LNCaP clone FGC (cell line): ENCODE data around the gene S100PBP.
A peak's percentile ranks its signal among the peaks of the same experiment; 100 is the strongest.

Experiments used
- DNase-seq: peaks from one replicate; pipeline ENCODE4 v3.0.0-alpha.2; 2011; ENCODE audit warnings: low read depth
- H3K4me3 ChIP-seq: 2 replicates; pipeline ENCODE4 v1.5.1; 2011; ENCODE audit warnings: mild to moderate bottlenecking, low read depth, low read length, control low read depth
- CTCF ChIP-seq: IDR thresholded peaks from 2 replicates; pipeline ENCODE4 v1.5.1; 2012; ENCODE audit warnings: mild to moderate bottlenecking; ENCODE audit not compliant: control insufficient read depth, insufficient read depth; ENCODE audit errors: extremely low read depth

The S100PBP gene

GRCh38 chr1:32889731-32890278, 72.4 kb downstream of the S100PBP start:
- no peak for DNase-seq
- no peak for TF ChIP-seq CTCF

GRCh38 chr1:32890516-32891240, 73.2 kb downstream of the S100PBP start:
- no peak overlapping the region for H3K4me3 ChIP-seq
- no peak for TF ChIP-seq CTCF
- DNase-seq: no peak

More at GRCh38 chr1:32889731-32890278, 72.4 kb downstream of the S100PBP start:
- H3K4me3 ChIP-seq: no peak overlapping the region

DNA sequence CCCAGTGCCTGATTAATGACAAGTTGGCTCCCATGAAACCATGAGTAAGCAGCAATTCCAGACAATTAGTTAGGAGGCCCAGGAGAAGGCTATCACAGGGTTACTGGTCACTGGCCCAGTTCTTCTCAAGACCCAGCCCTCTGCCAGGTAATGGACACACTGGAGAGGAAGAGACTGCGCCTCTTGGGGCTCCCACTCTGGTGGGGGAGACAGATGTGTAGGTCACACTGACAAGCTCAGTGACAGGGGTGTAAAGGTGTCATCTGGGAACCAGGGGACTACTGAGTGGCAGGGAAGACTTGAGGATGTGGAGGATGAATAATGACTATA, 73.8 kb downstream of the S100PBP start:
- no peak for DNase-seq
- no peak for TF ChIP-seq CTCF
- H3K4me3 ChIP-seq: no peak overlapping the region

GRCh38 chr1:32891630-32892029, 74.2 kb downstream of the S100PBP start:
- no peak for TF ChIP-seq CTCF
- H3K4me3 ChIP-seq: no peak overlapping the region
- no peak for DNase-seq

DNA sequence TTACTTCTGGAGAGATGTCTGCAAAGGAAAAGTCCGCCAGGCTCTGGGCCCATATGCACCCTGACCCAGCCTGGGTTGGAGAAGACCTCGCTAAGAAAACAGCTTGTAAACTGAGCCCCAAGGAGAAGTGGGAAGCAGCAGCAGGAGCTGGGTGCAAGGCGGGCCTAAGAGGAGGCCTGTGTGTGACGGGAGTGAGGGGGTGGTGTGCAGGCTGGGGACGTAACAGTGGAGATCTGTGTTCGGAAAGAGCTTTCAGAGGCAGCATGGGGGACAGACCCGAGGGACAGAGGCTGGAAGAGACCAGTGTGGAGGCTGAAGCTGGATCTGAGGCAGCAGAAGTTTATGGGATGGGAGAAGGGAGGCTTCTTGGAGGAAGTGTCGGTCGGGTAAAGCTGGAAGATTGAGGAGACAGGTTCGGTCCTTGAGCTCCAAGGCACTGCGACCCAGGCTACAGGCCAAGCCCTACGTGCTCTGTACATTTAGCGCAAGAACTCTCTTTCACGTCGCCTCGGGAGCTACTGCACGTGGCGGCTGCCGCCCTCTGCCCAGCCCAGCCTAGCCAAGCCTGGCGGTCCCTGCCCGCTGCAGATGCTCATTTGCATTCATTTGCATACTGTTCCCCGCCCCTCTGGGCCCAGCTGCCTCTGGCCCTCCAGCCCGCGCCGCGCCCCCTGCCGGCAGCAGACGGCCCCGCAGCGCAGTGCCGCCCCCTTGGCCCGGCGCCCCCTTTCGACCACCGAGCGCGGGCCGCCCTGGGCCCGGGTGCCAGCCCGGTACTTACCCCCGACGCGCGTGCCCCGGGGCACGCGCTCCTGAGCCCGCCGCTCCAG, 75.1 kb downstream of the S100PBP start:
- H3K4me3 ChIP-seq: no peak overlapping the region
- DNase-seq: no peak

More for the DNA sequence above, 75.1 kb downstream of the S100PBP start:
- TF ChIP-seq CTCF: peak; percentile 24; the same call in 1 of the 2 replicates
